GM12878 (cell line): ENCODE data around the gene IDI1. TPM values are rescaled to one million over a fixed set of nuclear protein-coding genes. Genes with fewer than 3 reads are reported as not detected.

Source experiments
- ASH2L ChIP-seq: fragments of 300-600, 200-600 bp; sonication (generic); IDR thresholded peaks from 2 replicates; pipeline ENCODE4 v1.6.1; 2017; ENCODE audit warnings: low read depth, mild to moderate bottlenecking, borderline replicate concordance
- ATF7 ChIP-seq: fragments of 450-650 bp; IDR thresholded peaks from 2 replicates; pipeline ENCODE4 v1.6.1; 2016; ENCODE audit warnings: low read depth, mild to moderate bottlenecking
- BCL11A ChIP-seq: IDR thresholded peaks from 2 replicates; pipeline ENCODE4 v1.6.1; 2011; ENCODE audit warnings: low read depth, low read length
- BRCA1 ChIP-seq: IDR thresholded peaks from 2 replicates; pipeline ENCODE4 v1.6.1; 2011; ENCODE audit warnings: low read depth, low read length, improper control_type of control experiment
- CBX3 ChIP-seq: fragments of 200-600 bp; sonication (generic); IDR thresholded peaks from 2 replicates; pipeline ENCODE4 v1.6.1; 2016; ENCODE audit warnings: low read depth, borderline replicate concordance
- ESRRA ChIP-seq: IDR thresholded peaks from 2 replicates; pipeline ENCODE4 v1.6.1; 2012; ENCODE audit warnings: mild to moderate bottlenecking, low read length, improper control_type of control experiment
- HDGF ChIP-seq: fragments of 450-650 bp; IDR thresholded peaks from 2 replicates; pipeline ENCODE4 v1.6.1; 2016; ENCODE audit warnings: antibody characterized with exemption
- MTA2 ChIP-seq: fragments of 450-650 bp; IDR thresholded peaks from 2 replicates; pipeline ENCODE4 v1.6.1; 2016; ENCODE audit warnings: low read depth, mild to moderate bottlenecking, moderate library complexity
- NBN ChIP-seq: fragments of 450-650 bp; IDR thresholded peaks from 2 replicates; pipeline ENCODE4 v1.6.1; 2016
- PML ChIP-seq: IDR thresholded peaks from 2 replicates; pipeline ENCODE4 v1.6.1; 2012; ENCODE audit warnings: low read length, inconsistent platforms
- SREBF2 ChIP-seq: IDR thresholded peaks from 2 replicates; pipeline ENCODE4 v1.6.1; 2012; ENCODE audit warnings: mild to moderate bottlenecking, low read length
- TCF12 ChIP-seq: IDR thresholded peaks from 2 replicates; pipeline ENCODE4 v1.6.1; 2011; ENCODE audit warnings: low read depth, mild to moderate bottlenecking, low read length
- TCF7 ChIP-seq: IDR thresholded peaks from 2 replicates; pipeline ENCODE4 v1.6.1; 2014; ENCODE audit warnings: antibody characterized with exemption, borderline replicate concordance
- ZNF24 ChIP-seq: fragments of 450-650 bp; IDR thresholded peaks from 2 replicates; pipeline ENCODE4 v1.6.1; 2017; ENCODE audit warnings: antibody characterized with exemption, mild to moderate bottlenecking
- ZNF384 ChIP-seq: IDR thresholded peaks from 2 replicates; pipeline ENCODE4 v1.6.1; 2012; ENCODE audit warnings: low read depth, mild to moderate bottlenecking, low read length, improper control_type of control experiment, borderline replicate concordance
- polyA plus RNA-seq, 11 experiments: library from polyadenylated mRNA; depleted of rRNA in 4 of 11; unstranded in 6 of 11; stranded (reverse) in 5 of 11; fragments of >200 nt; fragmentation: Nextera tagmentation in 4 of 11; fragmentation: Illumina TruSeq in 1 of 11; extraction: Ambion mirVana in 4 of 11; extraction: Trizol in 1 of 11; gene quantifications; 1 replicate in 1 of 11; 2 replicates in 10 of 11; pipeline versions ENCODE4 v1.2.1 to v1.2.3, GENCODE V29; 2011 to 2016; ENCODE audit warnings: inconsistent platforms in 2 of 11, missing spikeins in 2 of 11, low read depth in 1 of 11
- total RNA-seq, 4 experiments: library from RNA; depleted of rRNA in 3 of 4; stranded (reverse); fragments of >200 nt in 3 of 4; fragmentation: Illumina TruSeq in 1 of 4; extraction: Trizol in 1 of 4; gene quantifications; 2 replicates each; pipeline versions ENCODE4 v1.2.1 to v1.2.3, GENCODE V29; 2013 to 2021
- TF ChIP-seq, protein P1 (sequence below): fragments of 450-650 bp; IDR thresholded peaks from 2 replicates; pipeline ENCODE4 v1.6.1; 2016; ENCODE audit warnings: mild to moderate bottlenecking, moderate library complexity, borderline replicate concordance
- TF ChIP-seq, protein P2 (sequence below): IDR thresholded peaks from 2 replicates; pipeline ENCODE4 v1.6.1; 2012; ENCODE audit warnings: improper control_type of control experiment, low read depth, low read length; ENCODE audit not compliant: insufficient replicate concordance
- TF ChIP-seq, protein P3 (sequence below): IDR thresholded peaks from 2 replicates; pipeline ENCODE4 v1.6.1; 2012; ENCODE audit warnings: mild to moderate bottlenecking, low read depth, low read length

IDI1 gene
- total and polyA plus RNA-seq, 10 of the 15 experiments (the other 5 are each of a cell fraction or from before 2014, with no cell fraction given), result 85.5 to 223 (median 157) TPM

DNA sequence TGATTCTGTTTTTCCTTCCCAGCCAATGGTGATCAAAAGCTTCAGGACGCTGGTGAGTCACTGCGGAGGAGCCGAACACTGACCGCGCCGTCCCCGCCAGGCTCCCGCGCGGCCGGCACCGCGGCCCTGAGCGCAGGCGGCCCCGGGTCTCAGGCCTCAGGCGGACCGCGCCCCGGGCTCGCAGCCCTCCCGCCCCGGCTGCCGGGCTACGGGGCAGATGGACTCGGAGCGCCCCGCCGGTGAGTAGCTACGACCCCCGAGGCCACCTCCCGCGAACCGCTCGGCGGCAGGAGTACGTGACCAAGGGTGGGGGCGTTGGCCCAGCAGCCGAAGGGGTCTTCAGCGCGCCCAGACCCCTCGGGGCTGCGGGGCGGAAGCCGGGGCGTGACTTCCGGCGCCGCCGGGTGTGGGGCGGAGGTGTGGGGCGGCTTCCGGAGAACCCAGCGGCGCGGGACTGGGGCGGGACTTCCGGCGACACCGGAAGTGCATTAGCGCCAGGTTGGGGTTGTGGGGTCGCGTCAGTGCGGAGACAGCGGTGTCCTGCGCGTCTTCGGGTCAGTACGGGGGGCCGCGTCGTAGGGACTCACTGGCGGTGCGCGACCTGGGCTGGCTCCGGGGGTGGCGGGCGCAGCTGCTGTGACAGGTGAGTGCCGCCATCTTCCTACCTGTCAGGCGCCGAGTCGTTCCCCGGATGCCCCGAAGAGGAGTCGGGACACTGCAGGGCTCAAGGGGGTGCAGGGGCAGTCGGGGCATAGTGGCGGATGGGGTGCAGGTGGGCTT is 7.6 kb upstream of the IDI1 start, which contains the start of gene WDR37 (continued):
- TF ChIP-seq, protein P1, sequence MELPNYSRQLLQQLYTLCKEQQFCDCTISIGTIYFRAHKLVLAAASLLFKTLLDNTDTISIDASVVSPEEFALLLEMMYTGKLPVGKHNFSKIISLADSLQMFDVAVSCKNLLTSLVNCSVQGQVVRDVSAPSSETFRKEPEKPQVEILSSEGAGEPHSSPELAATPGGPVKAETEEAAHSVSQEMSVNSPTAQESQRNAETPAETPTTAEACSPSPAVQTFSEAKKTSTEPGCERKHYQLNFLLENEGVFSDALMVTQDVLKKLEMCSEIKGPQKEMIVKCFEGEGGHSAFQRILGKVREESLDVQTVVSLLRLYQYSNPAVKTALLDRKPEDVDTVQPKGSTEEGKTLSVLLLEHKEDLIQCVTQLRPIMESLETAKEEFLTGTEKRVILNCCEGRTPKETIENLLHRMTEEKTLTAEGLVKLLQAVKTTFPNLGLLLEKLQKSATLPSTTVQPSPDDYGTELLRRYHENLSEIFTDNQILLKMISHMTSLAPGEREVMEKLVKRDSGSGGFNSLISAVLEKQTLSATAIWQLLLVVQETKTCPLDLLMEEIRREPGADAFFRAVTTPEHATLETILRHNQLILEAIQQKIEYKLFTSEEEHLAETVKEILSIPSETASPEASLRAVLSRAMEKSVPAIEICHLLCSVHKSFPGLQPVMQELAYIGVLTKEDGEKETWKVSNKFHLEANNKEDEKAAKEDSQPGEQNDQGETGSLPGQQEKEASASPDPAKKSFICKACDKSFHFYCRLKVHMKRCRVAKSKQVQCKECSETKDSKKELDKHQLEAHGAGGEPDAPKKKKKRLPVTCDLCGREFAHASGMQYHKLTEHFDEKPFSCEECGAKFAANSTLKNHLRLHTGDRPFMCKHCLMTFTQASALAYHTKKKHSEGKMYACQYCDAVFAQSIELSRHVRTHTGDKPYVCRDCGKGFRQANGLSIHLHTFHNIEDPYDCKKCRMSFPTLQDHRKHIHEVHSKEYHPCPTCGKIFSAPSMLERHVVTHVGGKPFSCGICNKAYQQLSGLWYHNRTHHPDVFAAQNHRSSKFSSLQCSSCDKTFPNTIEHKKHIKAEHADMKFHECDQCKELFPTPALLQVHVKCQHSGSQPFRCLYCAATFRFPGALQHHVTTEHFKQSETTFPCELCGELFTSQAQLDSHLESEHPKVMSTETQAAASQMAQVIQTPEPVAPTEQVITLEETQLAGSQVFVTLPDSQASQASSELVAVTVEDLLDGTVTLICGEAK, result peak; percentile 96
- TF ChIP-seq CBX3 (no peak), ZNF24 (no peak), NBN (peak; percentile 40; the same call in 1 of the 2 replicates), PML (no peak; the same call in 1 of the 2 replicates), BCL11A (no peak), ESRRA (no peak), MTA2 (peak; percentile 46; the same call in 1 of the 2 replicates), ZNF384 (no peak), BRCA1 (no peak), TCF7 (no peak), SREBF2 (peak; percentile 52; the same call in 1 of the 2 replicates), ATF7 (no peak), HDGF (peak; percentile 82; the same call in 1 of the 2 replicates), TCF12 (no peak), ASH2L (peak; percentile 61; the same call in 1 of the 2 replicates)
- TF ChIP-seq, protein P2, sequence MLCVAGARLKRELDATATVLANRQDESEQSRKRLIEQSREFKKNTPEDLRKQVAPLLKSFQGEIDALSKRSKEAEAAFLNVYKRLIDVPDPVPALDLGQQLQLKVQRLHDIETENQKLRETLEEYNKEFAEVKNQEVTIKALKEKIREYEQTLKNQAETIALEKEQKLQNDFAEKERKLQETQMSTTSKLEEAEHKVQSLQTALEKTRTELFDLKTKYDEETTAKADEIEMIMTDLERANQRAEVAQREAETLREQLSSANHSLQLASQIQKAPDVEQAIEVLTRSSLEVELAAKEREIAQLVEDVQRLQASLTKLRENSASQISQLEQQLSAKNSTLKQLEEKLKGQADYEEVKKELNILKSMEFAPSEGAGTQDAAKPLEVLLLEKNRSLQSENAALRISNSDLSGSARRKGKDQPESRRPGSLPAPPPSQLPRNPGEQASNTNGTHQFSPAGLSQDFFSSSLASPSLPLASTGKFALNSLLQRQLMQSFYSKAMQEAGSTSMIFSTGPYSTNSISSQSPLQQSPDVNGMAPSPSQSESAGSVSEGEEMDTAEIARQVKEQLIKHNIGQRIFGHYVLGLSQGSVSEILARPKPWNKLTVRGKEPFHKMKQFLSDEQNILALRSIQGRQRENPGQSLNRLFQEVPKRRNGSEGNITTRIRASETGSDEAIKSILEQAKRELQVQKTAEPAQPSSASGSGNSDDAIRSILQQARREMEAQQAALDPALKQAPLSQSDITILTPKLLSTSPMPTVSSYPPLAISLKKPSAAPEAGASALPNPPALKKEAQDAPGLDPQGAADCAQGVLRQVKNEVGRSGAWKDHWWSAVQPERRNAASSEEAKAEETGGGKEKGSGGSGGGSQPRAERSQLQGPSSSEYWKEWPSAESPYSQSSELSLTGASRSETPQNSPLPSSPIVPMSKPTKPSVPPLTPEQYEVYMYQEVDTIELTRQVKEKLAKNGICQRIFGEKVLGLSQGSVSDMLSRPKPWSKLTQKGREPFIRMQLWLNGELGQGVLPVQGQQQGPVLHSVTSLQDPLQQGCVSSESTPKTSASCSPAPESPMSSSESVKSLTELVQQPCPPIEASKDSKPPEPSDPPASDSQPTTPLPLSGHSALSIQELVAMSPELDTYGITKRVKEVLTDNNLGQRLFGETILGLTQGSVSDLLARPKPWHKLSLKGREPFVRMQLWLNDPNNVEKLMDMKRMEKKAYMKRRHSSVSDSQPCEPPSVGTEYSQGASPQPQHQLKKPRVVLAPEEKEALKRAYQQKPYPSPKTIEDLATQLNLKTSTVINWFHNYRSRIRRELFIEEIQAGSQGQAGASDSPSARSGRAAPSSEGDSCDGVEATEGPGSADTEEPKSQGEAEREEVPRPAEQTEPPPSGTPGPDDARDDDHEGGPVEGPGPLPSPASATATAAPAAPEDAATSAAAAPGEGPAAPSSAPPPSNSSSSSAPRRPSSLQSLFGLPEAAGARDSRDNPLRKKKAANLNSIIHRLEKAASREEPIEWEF, result no peak
- TF ChIP-seq, protein P3, sequence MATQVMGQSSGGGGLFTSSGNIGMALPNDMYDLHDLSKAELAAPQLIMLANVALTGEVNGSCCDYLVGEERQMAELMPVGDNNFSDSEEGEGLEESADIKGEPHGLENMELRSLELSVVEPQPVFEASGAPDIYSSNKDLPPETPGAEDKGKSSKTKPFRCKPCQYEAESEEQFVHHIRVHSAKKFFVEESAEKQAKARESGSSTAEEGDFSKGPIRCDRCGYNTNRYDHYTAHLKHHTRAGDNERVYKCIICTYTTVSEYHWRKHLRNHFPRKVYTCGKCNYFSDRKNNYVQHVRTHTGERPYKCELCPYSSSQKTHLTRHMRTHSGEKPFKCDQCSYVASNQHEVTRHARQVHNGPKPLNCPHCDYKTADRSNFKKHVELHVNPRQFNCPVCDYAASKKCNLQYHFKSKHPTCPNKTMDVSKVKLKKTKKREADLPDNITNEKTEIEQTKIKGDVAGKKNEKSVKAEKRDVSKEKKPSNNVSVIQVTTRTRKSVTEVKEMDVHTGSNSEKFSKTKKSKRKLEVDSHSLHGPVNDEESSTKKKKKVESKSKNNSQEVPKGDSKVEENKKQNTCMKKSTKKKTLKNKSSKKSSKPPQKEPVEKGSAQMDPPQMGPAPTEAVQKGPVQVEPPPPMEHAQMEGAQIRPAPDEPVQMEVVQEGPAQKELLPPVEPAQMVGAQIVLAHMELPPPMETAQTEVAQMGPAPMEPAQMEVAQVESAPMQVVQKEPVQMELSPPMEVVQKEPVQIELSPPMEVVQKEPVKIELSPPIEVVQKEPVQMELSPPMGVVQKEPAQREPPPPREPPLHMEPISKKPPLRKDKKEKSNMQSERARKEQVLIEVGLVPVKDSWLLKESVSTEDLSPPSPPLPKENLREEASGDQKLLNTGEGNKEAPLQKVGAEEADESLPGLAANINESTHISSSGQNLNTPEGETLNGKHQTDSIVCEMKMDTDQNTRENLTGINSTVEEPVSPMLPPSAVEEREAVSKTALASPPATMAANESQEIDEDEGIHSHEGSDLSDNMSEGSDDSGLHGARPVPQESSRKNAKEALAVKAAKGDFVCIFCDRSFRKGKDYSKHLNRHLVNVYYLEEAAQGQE, result no peak
